ENCODE data around the gene ARPC5L. TPM values are rescaled to one million over a fixed set of nuclear protein-coding genes. Genes with fewer than 3 reads are reported as not detected.

The ARPC5L gene
- total RNA-seq, 2 donors from 2014 or later: 50.9 to 51.4 TPM

DNA sequence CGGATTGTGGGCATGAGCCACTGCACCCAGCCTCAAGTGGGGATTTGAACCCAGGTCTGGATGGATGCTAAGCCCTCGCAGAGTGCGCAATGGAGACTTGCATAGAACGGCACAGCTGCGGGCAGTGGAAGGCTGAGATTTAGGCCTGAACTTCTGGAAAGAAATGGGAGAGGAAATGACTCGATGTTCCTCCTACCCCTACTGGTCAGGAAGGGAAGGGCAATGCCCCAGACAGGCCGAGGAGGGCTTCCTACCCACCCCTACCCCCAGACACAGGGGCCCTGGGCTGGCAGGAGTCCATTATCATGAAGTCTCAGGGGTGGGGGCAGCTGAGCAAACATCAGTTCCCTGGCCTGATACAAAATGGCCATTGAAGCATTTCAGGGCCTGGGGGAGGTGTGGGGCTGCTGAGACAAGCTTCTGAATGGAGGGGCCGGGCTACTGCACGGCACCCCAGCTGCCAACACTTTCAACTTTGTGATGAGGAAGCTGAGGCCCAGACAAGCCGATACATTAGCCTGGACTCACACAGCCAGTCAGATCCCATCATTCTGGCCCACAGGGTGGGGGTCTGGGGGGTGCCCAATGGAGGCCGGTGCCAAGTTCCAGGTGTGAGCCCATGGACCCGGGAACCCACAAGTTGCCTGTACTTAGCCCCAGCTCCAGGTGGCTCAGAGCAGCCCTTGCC lies 22.2 kb upstream of the ARPC5L start:
- H3K9me3 Mint-ChIP-seq: no peaks in the 10 kb centered on the region
- Histone ChIP-seq H3K4me1 (ENCODE audit: control insufficient read depth, insufficient read depth, low read length) (peaks cover 6% of the 10 kb centered on the region), H3K9me3 (ENCODE audit: control insufficient read depth, low read length) (no peaks in the 10 kb centered on the region), H3K4me3 (ENCODE audit: low read length) (no peak overlapping the region), H3K36me3 (ENCODE audit: control insufficient read depth, insufficient read depth, low read length) (no peaks in the 10 kb centered on the region), H3K27me3 (ENCODE audit: control insufficient read depth, insufficient read depth, low read length, poor library complexity, severe bottlenecking) (no peaks in the 10 kb centered on the region), H3K9ac (ENCODE audit: extremely low read depth, low read length, poor library complexity, severe bottlenecking) (no peak overlapping the region), H3K27ac (ENCODE audit: low read depth, low read length) (no peak overlapping the region)
- H3K27me3 Mint-ChIP-seq (ENCODE audit: insufficient read depth): no peaks in the 10 kb centered on the region
- no peaks in the 10 kb centered on the region for H3K36me3 Mint-ChIP-seq (ENCODE audit: low read depth)
- H3K4me1 Mint-ChIP-seq: no peaks in the 10 kb centered on the region
- H3K4me3 Mint-ChIP-seq: no peak overlapping the region
- 77% methylated on average over 11 to 12 of the region's 12 CpGs for WGBS, 2 experiments (ENCODE audit: insufficient coverage in 1 of 2, insufficient read length in 1 of 2)
- TF ChIP-seq, protein P1, sequence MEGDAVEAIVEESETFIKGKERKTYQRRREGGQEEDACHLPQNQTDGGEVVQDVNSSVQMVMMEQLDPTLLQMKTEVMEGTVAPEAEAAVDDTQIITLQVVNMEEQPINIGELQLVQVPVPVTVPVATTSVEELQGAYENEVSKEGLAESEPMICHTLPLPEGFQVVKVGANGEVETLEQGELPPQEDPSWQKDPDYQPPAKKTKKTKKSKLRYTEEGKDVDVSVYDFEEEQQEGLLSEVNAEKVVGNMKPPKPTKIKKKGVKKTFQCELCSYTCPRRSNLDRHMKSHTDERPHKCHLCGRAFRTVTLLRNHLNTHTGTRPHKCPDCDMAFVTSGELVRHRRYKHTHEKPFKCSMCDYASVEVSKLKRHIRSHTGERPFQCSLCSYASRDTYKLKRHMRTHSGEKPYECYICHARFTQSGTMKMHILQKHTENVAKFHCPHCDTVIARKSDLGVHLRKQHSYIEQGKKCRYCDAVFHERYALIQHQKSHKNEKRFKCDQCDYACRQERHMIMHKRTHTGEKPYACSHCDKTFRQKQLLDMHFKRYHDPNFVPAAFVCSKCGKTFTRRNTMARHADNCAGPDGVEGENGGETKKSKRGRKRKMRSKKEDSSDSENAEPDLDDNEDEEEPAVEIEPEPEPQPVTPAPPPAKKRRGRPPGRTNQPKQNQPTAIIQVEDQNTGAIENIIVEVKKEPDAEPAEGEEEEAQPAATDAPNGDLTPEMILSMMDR (conservative IDR thresholded peaks at IDR 0.05): peak; percentile 83
- peak; percentile 89 for DNase-seq
- peak overlapping the region; percentile 81 for H3K27ac Mint-ChIP-seq

DNA sequence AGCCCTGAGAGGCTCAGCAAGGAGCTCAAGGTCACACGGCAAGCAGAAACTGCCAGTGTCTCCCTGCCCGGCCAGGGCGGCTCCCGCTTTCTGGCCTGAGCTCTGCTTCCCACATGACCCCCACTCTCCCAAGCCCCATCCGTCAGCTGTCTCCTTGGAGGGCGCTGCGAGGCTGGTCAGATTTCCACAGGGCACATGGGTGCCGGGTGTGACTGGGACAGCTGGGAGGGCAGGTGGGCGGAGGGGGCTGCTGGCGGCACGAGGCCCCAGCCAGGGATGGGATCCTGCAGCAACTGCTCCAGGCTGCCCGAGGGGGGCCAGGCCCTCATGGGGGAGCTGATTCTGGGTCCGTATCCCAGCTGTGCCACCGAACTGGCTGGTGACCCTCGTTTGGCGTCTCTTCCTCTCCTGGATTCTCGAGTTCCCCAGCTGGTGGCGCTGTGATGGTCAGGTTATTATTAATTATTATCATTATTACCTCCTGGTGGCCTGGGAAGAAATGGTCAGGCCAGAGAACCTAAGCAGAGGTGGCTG lies 21.6 kb upstream of the ARPC5L start:
- DNase-seq: peak; percentile 77
- H3K9me3 Mint-ChIP-seq: no peaks in the 10 kb centered on the region
- H3K27ac Mint-ChIP-seq: no peak overlapping the region

DNA sequence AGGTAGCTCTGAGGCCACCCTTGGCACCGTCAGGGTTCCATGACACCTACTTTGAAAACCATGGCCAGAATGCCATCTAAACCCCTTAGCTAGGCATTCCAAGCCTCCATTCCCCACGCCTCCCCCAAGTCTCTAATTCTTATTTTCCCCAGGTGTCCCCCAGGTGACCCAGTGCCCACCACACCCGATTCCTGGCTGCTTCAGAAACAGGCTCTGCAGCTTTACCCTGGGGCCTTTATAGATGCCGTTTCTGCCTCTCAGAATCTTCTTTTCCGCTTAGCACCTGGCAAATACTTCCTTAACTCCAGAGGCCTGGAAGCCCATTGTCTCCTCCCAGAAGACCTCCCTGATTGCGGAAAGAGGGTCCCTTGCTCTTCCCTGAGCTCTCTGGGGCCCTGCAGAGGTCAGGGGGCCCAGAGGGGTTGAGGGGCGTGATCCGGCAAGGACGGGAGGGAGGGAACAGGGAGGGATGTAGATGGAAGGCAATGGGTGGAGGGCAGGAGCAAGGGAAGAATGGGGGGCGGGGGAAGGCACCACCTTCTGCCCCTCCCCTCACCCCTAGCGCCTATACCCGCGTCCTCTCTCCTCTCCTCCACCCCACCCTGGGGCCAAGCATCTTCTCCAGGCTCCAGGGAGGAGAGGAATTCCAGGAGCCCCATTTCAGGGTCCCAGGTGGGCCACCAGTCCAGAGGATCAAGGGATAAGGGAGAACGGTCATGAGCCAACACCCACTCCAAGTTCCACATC lies 20.7 kb upstream of the ARPC5L start:
- TF ChIP-seq, protein P1 (conservative IDR thresholded peaks at IDR 0.05): no peak
- no peak overlapping the region for H3K9ac ChIP-seq (ENCODE audit: extremely low read depth, low read length, poor library complexity, severe bottlenecking)
- H3K4me3 Mint-ChIP-seq: no peak overlapping the region
- peaks cover 6% of the 10 kb centered on the region for H3K4me1 ChIP-seq (ENCODE audit: control insufficient read depth, insufficient read depth, low read length)
- H3K27ac ChIP-seq (ENCODE audit: low read depth, low read length): no peak overlapping the region
- 91 to 100% methylated on average over 3 to 13 of the region's 14 CpGs for WGBS, 2 experiments (ENCODE audit: insufficient coverage in 1 of 2, insufficient read length in 1 of 2)
- H3K9me3 Mint-ChIP-seq: no peaks in the 10 kb centered on the region
- no peak for DNase-seq
- no peak overlapping the region for H3K27ac Mint-ChIP-seq
- H3K9me3 ChIP-seq (ENCODE audit: control insufficient read depth, low read length): no peaks in the 10 kb centered on the region
- peaks cover 5% of the 10 kb centered on the region for H3K4me1 Mint-ChIP-seq
- no peaks in the 10 kb centered on the region for H3K27me3 ChIP-seq (ENCODE audit: control insufficient read depth, insufficient read depth, low read length, poor library complexity, severe bottlenecking)
- H3K27me3 Mint-ChIP-seq (ENCODE audit: insufficient read depth): no peaks in the 10 kb centered on the region
- H3K36me3 Mint-ChIP-seq (ENCODE audit: low read depth): no peaks in the 10 kb centered on the region
- H3K36me3 ChIP-seq (ENCODE audit: control insufficient read depth, insufficient read depth, low read length): no peaks in the 10 kb centered on the region
- no peak overlapping the region for H3K4me3 ChIP-seq (ENCODE audit: low read length)

More for the DNA sequence above, 21.6 kb upstream of the ARPC5L start:
- Mint-ChIP-seq H3K27me3 (ENCODE audit: insufficient read depth) (no peaks in the 10 kb centered on the region), H3K36me3 (ENCODE audit: low read depth) (no peaks in the 10 kb centered on the region), H3K4me1 (peaks cover under 1% of the 10 kb centered on the region), H3K4me3 (no peak overlapping the region)
- Histone ChIP-seq H3K27me3 (ENCODE audit: control insufficient read depth, insufficient read depth, low read length, poor library complexity, severe bottlenecking) (no peaks in the 10 kb centered on the region), H3K4me1 (ENCODE audit: control insufficient read depth, insufficient read depth, low read length) (peaks cover 6% of the 10 kb centered on the region), H3K9ac (ENCODE audit: extremely low read depth, low read length, poor library complexity, severe bottlenecking) (no peak overlapping the region), H3K9me3 (ENCODE audit: control insufficient read depth, low read length) (no peaks in the 10 kb centered on the region), H3K27ac (ENCODE audit: low read depth, low read length) (no peak overlapping the region), H3K36me3 (ENCODE audit: control insufficient read depth, insufficient read depth, low read length) (no peaks in the 10 kb centered on the region), H3K4me3 (ENCODE audit: low read length) (no peak overlapping the region)
- 83 to 93% methylated on average over 9 to 17 of the region's 18 CpGs for WGBS, 2 experiments (ENCODE audit: insufficient coverage in 1 of 2, insufficient read length in 1 of 2)
- TF ChIP-seq, protein P1 (conservative IDR thresholded peaks at IDR 0.05): peak; percentile 77
